HG03442 (cell line): ENCODE measurements around the gene PROP1.
"Not testable (repeated sequence)": the region's sequence is repeated elsewhere in the genome, so short reads cannot be mapped to it uniquely, and the experiment has no call there.

Experiments used
- ATAC-seq: cut with Tn5 transposase; IDR thresholded peaks from one replicate; pipeline ENCODE4 v1.9.1; 2021; ENCODE audit warnings: mild to moderate bottlenecking, moderate library complexity; ENCODE audit not compliant: unreplicated experiment

Gene PROP1

DNA sequence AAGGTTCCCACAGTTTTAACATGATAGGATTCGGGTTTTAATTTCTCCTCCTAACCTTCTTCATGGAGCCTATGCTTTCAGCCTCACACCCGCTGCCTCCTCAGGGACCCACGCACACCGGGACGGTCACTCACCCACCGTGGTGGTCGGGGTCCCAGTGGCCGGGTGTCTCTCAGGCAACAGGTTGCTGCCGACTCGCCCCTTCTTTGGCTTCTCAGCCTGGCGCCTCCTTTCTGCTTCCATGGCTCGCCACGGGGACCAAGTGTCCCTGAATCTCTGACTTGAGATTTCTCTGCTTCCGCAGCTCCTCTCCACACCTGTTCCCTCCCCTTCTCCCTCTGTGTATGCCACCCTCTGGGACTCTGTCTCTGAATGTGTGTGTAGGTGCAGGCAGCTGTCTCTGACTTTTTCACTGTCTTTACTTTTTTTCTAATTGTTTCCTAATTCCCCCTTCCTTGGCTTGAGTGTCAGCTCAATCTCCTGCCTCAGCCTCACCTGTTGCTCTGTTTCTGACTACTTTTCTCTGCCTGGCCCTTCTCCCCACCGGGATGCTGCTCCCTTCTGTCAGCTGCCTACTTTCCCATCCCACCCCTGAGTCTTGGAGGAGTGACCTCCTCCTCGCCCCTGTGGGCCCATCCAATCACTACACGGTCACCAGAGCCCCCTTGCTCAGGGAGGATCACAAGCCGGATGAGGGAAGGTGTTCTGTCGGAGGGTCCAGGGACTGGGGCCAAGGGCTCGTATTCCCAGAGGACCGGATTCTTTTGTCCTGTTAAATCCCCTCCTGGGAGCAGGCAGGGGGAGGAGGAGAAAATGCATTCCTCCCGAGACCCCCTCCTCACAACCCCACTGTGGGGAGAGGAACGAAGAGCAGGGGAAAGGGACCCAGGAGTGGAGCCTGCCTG lies at the start of gene PROP1:
PROP1 (minus strand) TSS at position 552 of the 905 bp plus-strand sequence; CDS start at position 243, 309 bp downstream.
- ATAC-seq, result no peak

DNA sequence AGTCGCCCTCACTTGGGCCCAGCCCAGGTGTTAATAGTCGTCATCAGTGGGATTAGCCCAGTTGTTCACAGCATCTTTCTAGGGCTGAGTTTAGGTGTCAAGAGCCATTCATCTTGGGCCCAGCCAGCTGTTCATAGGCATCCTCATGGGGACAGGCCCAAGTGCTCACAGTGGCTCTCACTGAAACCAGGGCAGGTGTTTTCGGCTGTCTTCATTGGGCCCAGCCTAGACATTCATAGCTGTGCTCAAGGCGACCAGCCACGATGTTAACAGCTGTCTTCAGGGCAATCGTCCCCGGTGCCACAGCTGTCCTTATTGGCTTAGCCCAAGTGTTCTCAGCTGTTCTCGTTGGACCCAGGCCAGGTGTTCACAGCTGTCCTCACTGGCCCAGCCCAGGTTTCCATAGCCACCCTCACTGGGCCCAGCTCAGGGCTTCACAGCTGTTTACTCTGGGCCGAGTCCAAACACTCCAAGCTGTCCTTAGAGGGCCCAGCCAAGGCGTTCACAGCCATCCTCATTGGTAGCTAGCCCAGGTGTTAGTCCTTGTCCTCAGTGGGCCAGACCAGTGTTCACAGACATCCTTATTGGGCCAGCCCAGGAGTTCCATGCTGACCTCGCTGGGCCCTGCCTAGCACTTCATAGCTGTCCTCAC lies 23.5 kb upstream of the PROP1 start:
- not testable (repeated sequence) for ATAC-seq

DNA sequence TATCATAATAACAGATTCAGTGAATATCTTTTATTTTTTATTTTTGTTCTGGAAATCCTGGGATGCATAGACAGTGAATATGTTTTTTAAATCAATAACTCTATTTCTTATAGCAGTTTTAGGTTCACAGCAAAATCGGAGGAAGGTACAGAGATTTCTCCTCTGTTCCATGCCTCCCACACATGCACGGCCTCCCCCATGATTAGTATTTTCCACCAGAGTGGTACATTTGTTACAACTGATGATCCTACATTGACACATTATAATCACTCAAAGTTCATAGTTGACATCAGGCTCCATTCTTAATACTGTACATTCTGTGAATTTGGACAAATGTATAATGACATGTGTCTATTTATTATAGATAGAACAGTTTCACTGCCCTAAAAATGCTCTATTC lies 16.7 kb upstream of the PROP1 start:
- ATAC-seq, result not testable (repeated sequence)

DNA sequence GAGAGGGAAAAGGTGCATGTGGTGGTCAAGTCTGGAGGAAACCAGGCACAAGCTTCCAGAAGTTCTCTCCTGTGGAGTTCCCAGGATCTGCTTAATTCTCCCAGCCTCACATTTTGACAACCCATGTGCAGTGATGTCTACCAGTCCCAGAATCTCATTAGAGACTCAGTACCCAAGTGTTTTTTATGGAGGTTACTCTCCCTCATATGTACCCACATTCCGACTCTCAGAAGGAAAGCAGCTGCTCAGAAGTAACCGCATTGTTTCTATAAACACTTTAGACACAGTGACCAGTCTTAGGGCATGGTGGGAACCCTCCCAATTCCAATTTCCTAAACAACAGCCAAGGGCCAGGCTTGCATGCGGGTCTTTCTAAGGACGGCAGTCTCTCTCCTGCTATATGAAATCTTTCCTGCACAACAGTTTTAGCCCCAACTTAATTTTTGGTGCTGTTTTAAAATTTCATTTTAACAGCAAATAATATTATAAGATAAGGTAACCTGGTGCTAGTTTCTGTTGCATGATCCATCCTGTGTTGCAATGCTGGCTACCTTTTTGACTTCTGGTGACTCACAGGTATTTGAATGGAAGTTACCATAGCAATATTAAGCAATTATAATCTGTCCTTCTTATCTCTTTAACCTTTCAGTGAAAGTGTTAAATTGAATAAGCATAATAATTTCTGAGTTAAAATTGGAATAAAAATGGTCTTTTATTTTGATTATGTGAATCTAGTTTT lies 15.9 kb upstream of the PROP1 start:
- not testable (repeated sequence) for ATAC-seq

DNA sequence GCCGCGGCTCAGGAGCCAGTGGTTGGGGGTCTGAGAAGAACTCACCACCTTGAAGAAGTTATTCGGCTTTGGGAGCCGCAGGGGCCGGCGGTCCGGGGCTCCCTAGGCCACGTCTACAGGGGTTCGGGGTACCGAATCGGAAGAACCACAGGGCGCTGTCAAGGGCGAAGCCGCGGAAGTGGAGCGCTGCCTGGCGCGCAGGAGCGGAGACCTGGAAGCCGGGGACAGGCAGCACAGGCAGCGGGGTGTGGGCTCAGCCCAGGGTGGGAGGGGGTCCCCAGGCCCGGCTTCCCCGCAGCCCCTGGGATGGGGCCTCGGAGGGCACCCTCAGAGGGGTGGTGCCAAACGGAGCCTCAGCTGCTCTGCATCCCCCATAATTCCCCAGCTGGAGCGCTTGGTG lies 11.2 kb upstream of the PROP1 start:
- not testable (repeated sequence) for ATAC-seq

DNA sequence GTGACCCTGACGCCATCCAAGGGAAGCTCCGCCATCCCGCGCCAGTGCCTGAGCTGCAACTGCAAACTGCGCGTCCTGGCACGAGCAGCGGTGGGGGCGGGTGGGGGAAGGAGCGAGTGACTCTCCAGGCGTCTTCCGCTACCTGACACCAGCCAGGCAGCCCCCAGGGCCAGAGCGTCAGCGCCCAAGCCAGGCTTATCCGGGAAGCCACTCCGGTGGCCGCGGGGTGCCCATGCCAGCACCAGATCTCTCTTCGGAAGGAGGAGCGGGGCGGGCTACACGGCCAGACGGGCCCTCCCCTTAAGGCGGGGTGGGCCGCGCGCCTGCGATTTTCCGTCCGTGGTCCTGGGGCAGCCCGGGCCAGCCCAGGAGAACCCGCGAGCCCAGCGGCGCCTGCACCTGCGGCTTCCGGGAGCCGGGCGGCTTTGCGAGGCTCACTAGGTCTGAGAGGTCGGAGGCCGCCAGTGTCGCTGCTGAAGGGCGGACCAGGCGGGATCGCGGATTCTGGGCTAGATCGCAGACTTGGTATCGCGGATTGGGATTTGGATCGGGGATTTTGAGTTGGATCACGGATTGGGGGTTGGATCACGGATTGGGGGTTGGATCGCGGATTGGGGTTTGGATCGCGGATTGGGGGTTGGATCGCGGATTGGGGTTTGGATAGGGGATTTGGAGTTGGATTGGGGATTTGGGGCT lies 10.6 kb upstream of the PROP1 start:
- peak; percentile 47 for ATAC-seq

DNA sequence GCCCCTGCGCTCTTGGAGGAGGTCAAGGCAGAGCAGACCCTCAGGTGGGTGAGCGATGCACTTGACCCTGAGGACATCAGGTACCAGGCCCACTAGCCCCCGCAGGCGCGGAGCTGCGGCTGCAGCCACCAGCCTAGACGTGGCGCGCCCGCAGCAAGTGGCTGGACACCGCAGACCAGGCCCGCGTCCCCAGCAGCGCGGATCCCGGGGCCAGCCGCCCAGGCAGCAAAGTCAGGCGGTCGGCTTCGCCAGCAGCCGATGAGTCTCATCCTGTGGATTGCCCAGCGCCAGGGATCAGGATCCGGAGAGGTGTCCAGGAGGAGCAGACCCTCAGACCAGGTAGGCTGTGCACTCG lies 10.1 kb upstream of the PROP1 start:
- peak; percentile 22 for ATAC-seq

DNA sequence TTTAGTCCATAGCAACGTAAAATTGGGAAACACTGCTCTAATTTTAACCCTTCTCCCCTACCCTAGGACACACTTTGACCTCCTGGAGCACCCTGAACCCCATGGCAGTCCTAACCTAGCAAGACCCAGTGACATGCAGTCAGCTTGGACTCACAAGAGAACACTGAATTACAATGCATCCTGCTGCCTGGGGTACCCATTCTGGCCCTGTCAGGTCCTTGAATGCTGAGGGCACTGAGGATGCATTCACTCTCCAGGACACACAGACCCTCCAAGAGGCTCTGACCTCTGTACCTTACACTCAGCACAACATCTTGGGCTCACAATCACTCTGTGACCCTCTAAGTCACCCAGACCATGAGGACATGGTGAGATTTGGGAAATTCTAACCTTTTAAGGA lies 1.8 kb upstream of the PROP1 start:
- ATAC-seq, result no peak

DNA sequence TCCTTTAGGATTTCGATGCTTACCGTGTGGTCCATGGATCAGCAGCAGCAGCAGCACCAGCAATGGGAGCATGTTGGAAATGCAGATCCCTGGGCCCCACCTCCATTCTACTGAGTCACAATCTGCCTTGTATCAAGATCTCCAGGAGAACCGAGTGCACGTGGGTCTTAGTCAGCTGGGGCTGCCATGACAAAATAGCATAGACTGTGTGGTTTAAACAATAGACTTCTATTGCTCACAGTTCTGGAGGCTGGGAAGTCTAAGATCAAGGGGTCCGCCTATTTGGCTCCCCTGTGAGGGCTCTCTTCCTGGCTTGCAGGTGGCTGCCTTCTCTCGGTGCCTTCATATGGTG lies 1.3 kb upstream of the PROP1 start:
- no peak for ATAC-seq

DNA sequence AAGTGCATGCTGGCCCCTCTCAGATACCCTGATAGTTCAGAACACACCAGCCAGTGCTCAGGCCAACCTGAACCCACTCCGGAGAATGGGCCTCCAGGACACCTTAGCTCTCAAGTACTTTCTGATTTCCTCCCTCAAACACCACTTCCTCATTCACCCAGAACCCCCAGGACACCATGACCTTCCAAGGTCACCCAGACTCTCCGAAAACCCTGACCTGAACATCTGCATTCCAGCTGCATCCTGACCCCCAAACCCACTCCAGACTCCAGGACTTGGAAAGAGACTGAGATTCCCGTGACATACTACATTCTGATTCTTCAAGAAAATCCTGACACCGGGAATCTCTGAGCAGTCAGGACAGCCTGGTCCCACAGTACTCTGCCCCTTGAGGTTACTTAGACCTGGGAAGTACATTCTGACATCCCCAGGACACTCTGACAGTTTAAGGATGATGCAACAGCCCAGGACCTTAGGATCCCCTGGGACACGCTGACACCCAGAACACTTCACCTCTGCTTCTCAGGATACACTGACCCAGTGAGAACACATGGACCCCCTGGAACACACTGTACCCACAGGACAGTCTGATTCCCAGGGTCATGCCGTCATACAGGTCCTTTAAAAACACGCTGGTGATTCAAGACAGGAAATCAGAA lies 747 bp upstream of the PROP1 start:
- ATAC-seq, result no peak

DNA sequence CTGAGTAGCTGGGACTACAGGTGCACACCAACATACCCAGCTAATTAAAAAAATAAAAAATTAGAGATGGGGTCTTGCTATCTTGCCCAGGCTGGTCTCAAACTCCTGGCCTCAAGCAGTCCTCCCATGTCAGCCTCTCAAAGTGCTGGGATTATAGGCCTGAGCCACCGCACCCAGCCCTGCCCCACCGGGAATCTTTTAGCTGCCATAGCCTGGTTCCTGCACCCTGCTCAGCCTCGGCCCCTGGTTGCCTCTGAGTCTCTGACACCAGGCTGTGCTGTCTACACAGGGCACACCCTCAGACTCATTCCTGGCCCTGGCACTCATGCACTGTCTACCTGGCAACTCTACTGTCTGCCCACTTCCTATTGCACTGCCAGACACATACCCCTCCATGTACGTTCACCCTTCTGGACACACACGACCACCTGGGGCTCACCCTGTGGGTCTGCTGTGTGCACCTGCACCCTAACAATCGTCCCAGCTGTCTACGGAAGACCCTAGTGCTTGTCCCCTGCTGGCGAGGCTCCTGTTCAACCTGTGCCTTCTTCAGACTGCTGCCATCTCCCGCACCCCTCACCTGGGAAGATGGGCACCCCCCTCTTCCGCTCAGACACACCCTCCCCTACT lies 1.4 kb downstream of the PROP1 start:
- ATAC-seq, result no peak

DNA sequence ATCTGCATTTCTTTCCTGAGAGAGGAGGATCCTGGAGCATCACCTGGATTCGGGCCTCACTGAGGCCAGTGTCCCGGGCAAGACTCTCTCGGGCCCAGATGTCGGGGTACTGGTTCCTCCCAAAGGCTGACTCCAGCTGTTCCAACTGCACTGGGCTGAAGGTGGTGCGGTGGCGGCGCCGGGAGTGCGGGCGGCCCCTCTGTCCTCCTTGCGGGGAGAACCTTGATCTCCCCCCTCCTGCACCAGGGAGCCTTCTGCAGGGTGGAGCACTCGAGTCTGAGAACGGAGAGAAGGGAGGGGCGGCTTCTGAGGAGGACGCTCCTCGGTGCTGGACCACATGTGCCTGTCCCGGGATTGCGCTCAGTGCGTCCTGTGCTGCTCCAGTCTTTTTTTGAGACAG lies 2.0 kb downstream of the PROP1 start:
- ATAC-seq, result no peak

DNA sequence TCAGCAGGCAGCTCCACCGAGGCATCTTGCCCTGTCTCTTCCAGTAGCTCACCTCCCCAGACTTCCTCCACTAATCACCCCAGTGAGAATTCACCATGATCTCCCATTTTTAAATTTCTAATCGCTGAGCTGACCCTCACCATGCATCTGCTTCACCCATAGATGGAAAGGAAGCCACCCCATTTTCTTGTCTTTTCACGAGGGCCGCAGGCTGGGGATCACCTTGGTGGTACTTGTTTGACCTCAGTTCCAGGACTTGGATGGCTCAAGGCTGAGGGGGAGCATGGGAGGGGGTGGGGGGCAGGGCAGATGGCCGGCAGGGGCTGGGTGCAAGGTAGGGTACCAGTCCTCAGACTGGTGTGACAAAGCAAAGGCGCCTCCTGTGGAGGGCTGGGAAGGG lies 3.6 kb downstream of the PROP1 start:
- ATAC-seq, result no peak

DNA sequence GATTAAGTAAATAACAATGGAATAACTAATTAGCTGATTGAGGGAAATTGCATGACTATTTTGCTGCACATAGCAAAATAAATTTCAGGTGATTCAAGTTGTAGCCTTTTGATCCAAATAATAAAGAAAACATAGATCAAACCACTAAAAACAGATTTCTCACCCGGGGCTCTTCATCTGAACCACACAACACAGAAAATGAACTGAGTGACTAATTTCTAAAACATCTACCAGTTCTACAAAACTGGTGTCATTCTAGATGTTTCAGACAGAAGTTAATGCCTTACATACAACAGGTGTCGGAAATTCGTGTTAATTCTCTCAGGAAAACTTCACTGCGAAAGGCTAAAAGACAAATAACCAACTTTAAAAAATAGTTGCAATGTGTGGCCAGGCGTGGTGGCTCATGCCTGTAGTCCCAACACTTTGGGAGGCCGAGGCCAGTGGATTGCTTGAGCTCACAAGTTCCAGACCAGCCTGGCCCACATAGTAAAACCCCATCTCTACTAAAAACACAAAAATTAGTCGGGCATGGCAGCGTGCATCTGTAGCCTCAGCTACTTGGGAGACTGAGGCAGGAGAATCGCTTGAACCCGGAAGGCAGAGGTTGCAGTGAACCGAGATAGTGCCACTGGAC lies 6.9 kb downstream of the PROP1 start:
- no peak for ATAC-seq

DNA sequence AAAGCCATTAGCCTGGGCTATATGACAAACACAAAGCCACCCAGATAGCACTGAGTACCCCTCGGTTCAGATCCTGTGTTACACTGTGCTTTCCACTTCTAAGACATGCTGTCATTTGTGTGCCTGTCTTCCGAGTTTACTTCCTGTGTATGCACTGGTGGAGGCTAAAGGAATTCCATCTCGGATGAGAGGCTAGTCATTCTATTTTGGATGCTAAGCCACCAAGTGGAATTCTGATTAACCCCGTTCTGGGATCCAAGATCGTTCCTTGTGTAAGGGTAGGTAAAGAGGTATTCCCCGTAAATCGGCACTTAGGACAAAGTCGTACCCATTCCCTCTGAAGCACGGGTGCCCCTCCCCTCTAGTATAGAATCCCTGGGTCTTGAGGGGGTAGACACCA lies 8.7 kb downstream of the PROP1 start:
- ATAC-seq, result no peak

DNA sequence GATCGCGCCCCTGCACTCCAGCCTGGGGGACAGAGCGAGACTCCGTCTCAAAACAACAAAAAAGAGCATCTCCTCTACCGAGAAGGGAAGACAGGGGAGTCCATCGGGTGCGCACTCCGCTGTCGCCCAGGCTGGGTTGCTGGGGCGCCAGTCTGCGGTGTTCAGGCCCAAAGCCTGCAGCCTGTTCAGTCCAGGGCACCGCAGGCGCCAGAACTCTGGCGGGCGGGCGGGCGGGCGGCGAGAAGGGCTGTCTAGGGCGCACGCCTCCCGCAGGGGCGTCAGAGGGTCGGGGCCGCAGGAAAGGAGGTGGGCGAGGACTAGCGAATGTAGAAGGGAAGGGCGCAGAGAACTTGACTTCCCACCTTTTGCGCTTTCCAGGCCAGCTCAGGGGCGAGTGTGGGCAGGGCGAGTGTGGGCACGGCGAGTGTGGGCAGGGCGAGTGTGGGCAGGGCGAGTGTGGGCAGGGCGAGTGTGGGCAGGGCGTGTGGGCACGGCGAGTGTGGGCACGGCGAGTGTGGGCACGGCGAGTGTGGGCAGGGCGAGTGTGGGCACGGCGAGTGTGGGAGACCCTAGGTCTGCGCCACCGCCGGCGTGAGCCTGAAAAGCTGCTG lies 10.5 kb downstream of the PROP1 start:
- no peak for ATAC-seq

DNA sequence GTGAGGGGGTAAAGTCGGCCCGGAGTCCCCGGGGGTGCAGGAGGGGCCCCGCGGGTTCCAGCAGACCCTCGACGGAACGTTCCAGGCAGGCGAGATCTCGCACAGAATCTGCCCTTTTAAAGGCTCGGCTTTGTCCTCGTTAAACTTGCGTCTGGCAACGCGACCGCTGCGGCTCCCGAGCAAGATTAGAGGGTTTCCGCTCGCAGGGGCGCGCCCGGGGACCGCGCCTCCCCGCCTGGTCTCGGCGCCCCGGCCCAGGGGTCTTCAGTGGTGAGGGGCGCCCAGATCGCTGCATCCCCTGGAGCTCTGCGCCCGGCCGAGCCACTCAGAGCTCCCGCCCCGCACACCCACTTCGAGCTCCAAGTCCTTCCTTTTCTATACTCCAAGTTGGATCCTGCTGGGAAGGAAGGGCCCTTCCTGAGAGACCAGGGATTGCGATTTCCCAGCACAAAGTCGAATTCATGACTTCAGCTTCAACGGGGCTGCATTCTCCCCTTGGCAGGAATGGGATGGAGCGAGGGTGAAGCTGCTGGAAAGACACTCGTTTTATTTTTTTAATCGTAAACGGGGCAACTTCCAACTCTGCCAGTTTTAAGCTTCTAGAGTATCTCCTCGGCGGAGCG lies 11.3 kb downstream of the PROP1 start:
- no peak for ATAC-seq

DNA sequence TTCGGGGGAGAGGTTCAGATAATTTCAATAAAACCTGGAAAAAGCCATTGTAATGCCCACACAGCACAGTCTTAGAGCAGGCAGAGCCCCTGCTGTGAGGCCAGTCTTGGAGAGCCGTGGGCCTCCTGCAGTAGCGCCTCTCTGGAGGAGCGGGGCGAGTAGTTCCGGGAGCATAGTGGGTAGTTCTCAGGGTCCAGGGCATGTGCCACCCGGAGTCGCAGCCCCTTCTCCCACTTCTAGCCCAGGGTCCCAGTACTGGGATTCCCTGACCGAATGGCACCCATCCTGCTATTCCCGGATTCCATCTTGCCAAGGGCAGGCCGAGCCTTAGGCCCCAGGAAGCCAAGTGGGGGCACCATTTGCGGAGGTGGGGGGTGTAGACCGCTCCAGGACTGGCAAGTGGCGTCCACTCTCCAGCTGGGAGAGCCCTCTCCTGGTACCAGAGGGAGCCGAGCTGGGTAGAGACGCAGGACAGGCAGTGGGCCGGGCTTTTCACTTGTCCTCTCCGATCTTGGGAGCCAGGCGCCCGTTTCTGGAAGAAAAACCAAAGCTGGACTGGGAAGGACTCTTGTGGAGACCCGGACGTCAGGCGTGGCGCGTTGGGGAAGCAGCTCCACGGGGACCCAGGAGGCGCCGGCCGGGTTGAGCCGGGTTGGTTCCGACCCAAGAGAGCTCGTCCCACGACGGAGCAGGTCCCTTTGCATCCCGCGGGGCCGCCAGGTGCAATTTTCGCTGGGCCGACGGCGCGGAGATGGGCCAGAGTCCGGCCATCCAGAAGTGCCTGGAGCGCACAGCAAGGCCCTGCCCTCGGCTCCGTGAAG lies 12.1 kb downstream of the PROP1 start:
- no peak for ATAC-seq
